GM12878 (cell line): ENCODE results near the gene RCVRN. TPM values are rescaled to one million over a fixed set of nuclear protein-coding genes. Genes with fewer than 3 reads are reported as not detected.

Source experiments
- ZNF384 ChIP-seq: IDR thresholded peaks from 2 replicates; pipeline ENCODE4 v1.6.1; 2012; ENCODE audit warnings: low read depth, mild to moderate bottlenecking, low read length, improper control_type of control experiment, borderline replicate concordance
- polyA plus RNA-seq, 11 experiments: library from polyadenylated mRNA; depleted of rRNA in 4 of 11; unstranded in 6 of 11; stranded (reverse) in 5 of 11; fragments of >200 nt; fragmentation: Nextera tagmentation in 4 of 11; fragmentation: Illumina TruSeq in 1 of 11; extraction: Ambion mirVana in 4 of 11; extraction: Trizol in 1 of 11; gene quantifications; 1 replicate in 1 of 11; 2 replicates in 10 of 11; pipeline versions ENCODE4 v1.2.1 to v1.2.3, GENCODE V29; 2011 to 2016; ENCODE audit warnings: inconsistent platforms in 2 of 11, missing spikeins in 2 of 11, low read depth in 1 of 11
- total RNA-seq, 4 experiments: library from RNA; depleted of rRNA in 3 of 4; stranded (reverse); fragments of >200 nt in 3 of 4; fragmentation: Illumina TruSeq in 1 of 4; extraction: Trizol in 1 of 4; gene quantifications; 2 replicates each; pipeline versions ENCODE4 v1.2.1 to v1.2.3, GENCODE V29; 2013 to 2021
- TF ChIP-seq, protein P1 (sequence below): IDR thresholded peaks from 2 replicates; pipeline ENCODE4 v1.6.1; 2012; ENCODE audit warnings: improper control_type of control experiment, low read depth, low read length; ENCODE audit not compliant: insufficient replicate concordance
- TF ChIP-seq, protein P2 (sequence below): IDR thresholded peaks from 2 replicates; pipeline ENCODE4 v1.6.1; 2012; ENCODE audit warnings: low read length, inconsistent platforms
- TF ChIP-seq, protein P3 (sequence below): IDR thresholded peaks from 2 replicates; pipeline ENCODE4 v1.6.1; 2011; ENCODE audit warnings: mild to moderate bottlenecking, low read depth, low read length, moderate library complexity; ENCODE audit not compliant: insufficient replicate concordance

Gene RCVRN
- total and polyA plus RNA-seq, 10 of the 15 experiments (the other 5 are each of a cell fraction or from before 2014, with no cell fraction given): 0.07 to 0.23 (median 0.14) TPM; not detected in 6

DNA sequence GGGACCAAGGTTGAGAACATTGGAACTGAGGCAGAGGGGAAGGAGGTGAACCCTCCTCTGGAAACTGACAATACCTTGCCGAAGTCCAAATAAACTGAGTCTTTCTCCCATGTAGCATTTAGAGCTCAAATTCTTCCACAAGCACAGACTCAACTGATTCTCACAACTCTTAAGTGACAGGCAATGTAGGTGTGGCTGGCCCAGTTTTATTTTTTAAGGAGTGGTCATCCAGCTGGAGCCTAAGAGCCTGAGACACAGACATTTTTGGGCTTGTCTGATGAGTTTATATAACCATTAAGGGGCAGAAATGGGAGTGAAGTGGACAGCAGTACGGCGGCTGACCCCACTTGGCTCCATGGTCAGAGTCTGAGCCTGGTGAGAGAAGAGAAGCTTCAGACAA is 10.8 kb downstream of the RCVRN start (continued):
- TF ChIP-seq, protein P1, sequence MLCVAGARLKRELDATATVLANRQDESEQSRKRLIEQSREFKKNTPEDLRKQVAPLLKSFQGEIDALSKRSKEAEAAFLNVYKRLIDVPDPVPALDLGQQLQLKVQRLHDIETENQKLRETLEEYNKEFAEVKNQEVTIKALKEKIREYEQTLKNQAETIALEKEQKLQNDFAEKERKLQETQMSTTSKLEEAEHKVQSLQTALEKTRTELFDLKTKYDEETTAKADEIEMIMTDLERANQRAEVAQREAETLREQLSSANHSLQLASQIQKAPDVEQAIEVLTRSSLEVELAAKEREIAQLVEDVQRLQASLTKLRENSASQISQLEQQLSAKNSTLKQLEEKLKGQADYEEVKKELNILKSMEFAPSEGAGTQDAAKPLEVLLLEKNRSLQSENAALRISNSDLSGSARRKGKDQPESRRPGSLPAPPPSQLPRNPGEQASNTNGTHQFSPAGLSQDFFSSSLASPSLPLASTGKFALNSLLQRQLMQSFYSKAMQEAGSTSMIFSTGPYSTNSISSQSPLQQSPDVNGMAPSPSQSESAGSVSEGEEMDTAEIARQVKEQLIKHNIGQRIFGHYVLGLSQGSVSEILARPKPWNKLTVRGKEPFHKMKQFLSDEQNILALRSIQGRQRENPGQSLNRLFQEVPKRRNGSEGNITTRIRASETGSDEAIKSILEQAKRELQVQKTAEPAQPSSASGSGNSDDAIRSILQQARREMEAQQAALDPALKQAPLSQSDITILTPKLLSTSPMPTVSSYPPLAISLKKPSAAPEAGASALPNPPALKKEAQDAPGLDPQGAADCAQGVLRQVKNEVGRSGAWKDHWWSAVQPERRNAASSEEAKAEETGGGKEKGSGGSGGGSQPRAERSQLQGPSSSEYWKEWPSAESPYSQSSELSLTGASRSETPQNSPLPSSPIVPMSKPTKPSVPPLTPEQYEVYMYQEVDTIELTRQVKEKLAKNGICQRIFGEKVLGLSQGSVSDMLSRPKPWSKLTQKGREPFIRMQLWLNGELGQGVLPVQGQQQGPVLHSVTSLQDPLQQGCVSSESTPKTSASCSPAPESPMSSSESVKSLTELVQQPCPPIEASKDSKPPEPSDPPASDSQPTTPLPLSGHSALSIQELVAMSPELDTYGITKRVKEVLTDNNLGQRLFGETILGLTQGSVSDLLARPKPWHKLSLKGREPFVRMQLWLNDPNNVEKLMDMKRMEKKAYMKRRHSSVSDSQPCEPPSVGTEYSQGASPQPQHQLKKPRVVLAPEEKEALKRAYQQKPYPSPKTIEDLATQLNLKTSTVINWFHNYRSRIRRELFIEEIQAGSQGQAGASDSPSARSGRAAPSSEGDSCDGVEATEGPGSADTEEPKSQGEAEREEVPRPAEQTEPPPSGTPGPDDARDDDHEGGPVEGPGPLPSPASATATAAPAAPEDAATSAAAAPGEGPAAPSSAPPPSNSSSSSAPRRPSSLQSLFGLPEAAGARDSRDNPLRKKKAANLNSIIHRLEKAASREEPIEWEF: no peak
- TF ChIP-seq, protein P2, sequence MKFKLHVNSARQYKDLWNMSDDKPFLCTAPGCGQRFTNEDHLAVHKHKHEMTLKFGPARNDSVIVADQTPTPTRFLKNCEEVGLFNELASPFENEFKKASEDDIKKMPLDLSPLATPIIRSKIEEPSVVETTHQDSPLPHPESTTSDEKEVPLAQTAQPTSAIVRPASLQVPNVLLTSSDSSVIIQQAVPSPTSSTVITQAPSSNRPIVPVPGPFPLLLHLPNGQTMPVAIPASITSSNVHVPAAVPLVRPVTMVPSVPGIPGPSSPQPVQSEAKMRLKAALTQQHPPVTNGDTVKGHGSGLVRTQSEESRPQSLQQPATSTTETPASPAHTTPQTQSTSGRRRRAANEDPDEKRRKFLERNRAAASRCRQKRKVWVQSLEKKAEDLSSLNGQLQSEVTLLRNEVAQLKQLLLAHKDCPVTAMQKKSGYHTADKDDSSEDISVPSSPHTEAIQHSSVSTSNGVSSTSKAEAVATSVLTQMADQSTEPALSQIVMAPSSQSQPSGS: no peak
- TF ChIP-seq, protein P3, sequence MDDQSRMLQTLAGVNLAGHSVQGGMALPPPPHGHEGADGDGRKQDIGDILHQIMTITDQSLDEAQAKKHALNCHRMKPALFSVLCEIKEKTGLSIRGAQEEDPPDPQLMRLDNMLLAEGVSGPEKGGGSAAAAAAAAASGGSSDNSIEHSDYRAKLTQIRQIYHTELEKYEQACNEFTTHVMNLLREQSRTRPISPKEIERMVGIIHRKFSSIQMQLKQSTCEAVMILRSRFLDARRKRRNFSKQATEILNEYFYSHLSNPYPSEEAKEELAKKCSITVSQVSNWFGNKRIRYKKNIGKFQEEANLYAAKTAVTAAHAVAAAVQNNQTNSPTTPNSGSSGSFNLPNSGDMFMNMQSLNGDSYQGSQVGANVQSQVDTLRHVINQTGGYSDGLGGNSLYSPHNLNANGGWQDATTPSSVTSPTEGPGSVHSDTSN: no peak
- no peak for TF ChIP-seq ZNF384
